Parathyroid adenoma (tissue), 2 donors: ENCODE data around the gene MKNK2.
"Not testable (repeated sequence)": the region's sequence is repeated elsewhere in the genome, so short reads cannot be mapped to it uniquely, and the experiment has no call there.

Experiments used
- H2AFZ ChIP-seq: fragments of 300-600 bp; sonication (generic); one replicate; pipeline ENCODE4 v1.7.0; 2017; ENCODE audit warnings: antibody characterized with exemption, mild to moderate bottlenecking
- H3K27ac ChIP-seq: fragments of 300-600 bp; sonication (generic); one replicate; pipeline ENCODE4 v1.7.0; 2017
- H3K27me3 ChIP-seq: fragments of 300-600 bp; sonication (generic); one replicate; pipeline ENCODE4 v1.7.0; 2017; ENCODE audit warnings: low read length; ENCODE audit not compliant: control insufficient read depth, insufficient read depth
- H3K36me3 ChIP-seq: fragments of 300-600 bp; sonication (generic); one replicate; pipeline ENCODE4 v1.7.0; 2017; ENCODE audit warnings: low read length; ENCODE audit not compliant: control insufficient read depth, insufficient read depth
- H3K4me1 ChIP-seq: fragments of 300-600 bp; sonication (generic); one replicate; pipeline ENCODE4 v1.7.0; 2017; ENCODE audit warnings: control low read depth
- H3K4me2 ChIP-seq: fragments of 300-600 bp; sonication (generic); one replicate; pipeline ENCODE4 v1.7.0; 2017; ENCODE audit warnings: low read length
- H3K4me3 ChIP-seq: fragments of 300-600 bp; sonication (generic); one replicate; pipeline ENCODE4 v1.7.0; 2017; ENCODE audit warnings: low read depth, low read length
- H3K79me2 ChIP-seq: fragments of 300-600 bp; sonication (generic); one replicate; pipeline ENCODE4 v1.7.0; 2017; ENCODE audit warnings: control low read depth
- H3K9ac ChIP-seq: fragments of 300-600 bp; sonication (generic); one replicate; pipeline ENCODE4 v1.7.0; 2017; ENCODE audit warnings: mild to moderate bottlenecking
- H3K9me3 ChIP-seq: fragments of 300-600 bp; sonication (generic); one replicate; pipeline ENCODE4 v1.7.0; 2017; ENCODE audit warnings: low read length; ENCODE audit not compliant: control insufficient read depth
- CTCF ChIP-seq: fragments of 300-600 bp; sonication (generic); IDR thresholded peaks from one replicate; pipeline ENCODE4 v1.7.0; 2017; ENCODE audit warnings: antibody characterized with exemption, mild to moderate bottlenecking
- donor health status: primary hyperparathyroidism.

MKNK2 gene

GRCh38 chr19:2089727-2090053 is 38.6 kb upstream of the MKNK2 start:
- H3K4me3 ChIP-seq: no peak overlapping the region
- H3K79me2 ChIP-seq: peaks cover 5% of the 10 kb centered on the region
- no peaks in the 10 kb centered on the region for H3K36me3 ChIP-seq
- H3K9ac ChIP-seq: no peak overlapping the region
- H3K9me3 ChIP-seq: no peaks in the 10 kb centered on the region
- no peak overlapping the region for H3K27ac ChIP-seq
- no peaks in the 10 kb centered on the region for H3K4me1 ChIP-seq
- H2AFZ ChIP-seq: no peak overlapping the region
- H3K27me3 ChIP-seq: no peaks in the 10 kb centered on the region
- no peak for TF ChIP-seq CTCF
- H3K4me2 ChIP-seq: no peak overlapping the region

- Histone ChIP-seq H2AFZ (no peak overlapping the region), H3K9ac (no peak overlapping the region), H3K27me3 (no peaks in the 10 kb centered on the region), H3K4me2 (no peak overlapping the region), H3K4me3 (no peak overlapping the region), H3K4me1 (no peaks in the 10 kb centered on the region), H3K36me3 (no peaks in the 10 kb centered on the region), H3K79me2 (peaks cover 5% of the 10 kb centered on the region), H3K27ac (no peak overlapping the region), H3K9me3 (no peaks in the 10 kb centered on the region)
- TF ChIP-seq CTCF: no peak
Observed at GRCh38 chr19:2089001-2089711, 38.1 kb upstream of the MKNK2 start.

DNA sequence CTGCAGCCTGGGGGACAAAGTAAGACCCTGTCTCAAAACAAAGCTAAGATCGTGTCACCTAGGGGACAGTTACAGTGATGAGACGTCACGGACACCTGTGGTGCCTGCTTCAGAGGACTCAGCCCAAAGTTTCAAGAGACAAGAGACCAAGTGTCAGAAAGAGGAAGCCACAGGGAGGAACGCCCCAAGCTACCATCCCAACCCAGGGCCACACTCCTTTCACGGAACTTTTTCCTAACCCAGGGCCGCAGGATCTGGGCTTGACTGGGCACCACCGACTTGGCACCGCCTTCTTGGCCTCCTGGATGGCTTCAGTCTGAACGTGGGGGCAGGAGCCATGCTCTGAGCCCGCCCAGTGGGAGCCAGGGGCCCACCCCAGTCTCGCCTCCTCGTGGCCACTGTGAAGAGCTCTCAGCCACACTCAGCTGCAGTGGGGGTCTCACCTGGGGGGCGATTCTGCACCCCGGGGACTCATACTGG is 36.6 kb upstream of the MKNK2 start:
- H2AFZ ChIP-seq: no peak overlapping the region
- H3K4me1 ChIP-seq: no peaks in the 10 kb centered on the region
- H3K9ac ChIP-seq: no peak overlapping the region

GRCh38 chr19:2086695-2087620 is 35.9 kb upstream of the MKNK2 start:
- not testable (repeated sequence) for H3K9me3 ChIP-seq, H3K9ac ChIP-seq, H3K4me1 ChIP-seq, H3K27me3 ChIP-seq, H3K79me2 ChIP-seq, H3K36me3 ChIP-seq, H3K4me2 ChIP-seq, H2AFZ ChIP-seq, H3K27ac ChIP-seq, H3K4me3 ChIP-seq

More for the DNA sequence above, 36.6 kb upstream of the MKNK2 start:
- Histone ChIP-seq H3K4me2 (no peak overlapping the region), H3K79me2 (peaks cover 5% of the 10 kb centered on the region), H3K9me3 (no peaks in the 10 kb centered on the region), H3K27me3 (no peaks in the 10 kb centered on the region), H3K36me3 (no peaks in the 10 kb centered on the region), H3K4me3 (no peak overlapping the region), H3K27ac (no peak overlapping the region)
- TF ChIP-seq CTCF: no peak

DNA sequence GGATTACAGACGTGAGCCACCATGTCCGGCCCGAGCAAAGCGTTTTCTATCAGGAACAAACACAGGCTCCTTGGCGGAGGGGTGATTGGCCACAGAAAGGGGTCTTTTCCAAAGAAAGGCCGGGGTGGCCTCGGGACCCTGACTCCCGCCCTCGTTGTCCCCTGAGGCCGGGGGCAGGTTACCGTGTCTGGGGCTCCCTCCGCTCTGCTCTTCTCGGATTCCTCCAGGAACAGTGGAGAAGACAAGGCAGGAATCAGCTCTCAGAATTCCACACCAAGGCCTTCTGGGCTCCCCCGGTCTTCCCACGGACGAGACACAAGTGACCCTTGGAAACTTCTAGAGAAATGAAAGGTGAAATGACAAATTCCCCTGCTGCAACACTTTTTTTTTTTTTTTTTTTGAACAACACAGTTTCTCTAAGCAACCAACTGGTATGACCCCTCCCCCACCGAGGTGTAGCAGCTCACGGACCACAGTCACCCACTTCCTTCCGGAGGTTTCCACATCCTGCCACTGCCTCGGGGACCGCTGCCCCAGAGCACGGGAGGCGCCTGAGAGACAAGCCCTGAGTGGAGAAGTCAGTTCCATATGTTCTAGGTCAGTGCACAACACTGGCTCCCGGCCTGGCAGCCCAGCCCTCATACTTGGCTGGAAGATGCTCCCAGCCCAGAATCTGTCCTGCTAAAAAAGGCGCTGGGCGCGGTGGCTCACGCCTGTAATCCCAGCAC is 34.1 kb upstream of the MKNK2 start:
- H2AFZ ChIP-seq: no peak overlapping the region
- no peak for TF ChIP-seq CTCF
- H3K27ac ChIP-seq: peak overlapping the region; percentile 15
- no peak overlapping the region for H3K4me2 ChIP-seq
- H3K9ac ChIP-seq: no peak overlapping the region
- H3K27me3 ChIP-seq: no peaks in the 10 kb centered on the region
- H3K4me1 ChIP-seq: no peaks in the 10 kb centered on the region
- H3K4me3 ChIP-seq: peak overlapping the region; percentile 5
- no peaks in the 10 kb centered on the region for H3K9me3 ChIP-seq
- no peaks in the 10 kb centered on the region for H3K36me3 ChIP-seq
- no peaks in the 10 kb centered on the region for H3K79me2 ChIP-seq
